NCI-H2171 treated with DMSO at 0.1 percent for 48 hours (cell line): ENCODE measurements around the gene GAB2.
A peak's percentile ranks its signal among the peaks of the same experiment; 100 is the strongest.
"Not testable (repeated sequence)": the region's sequence is repeated elsewhere in the genome, so short reads cannot be mapped to it uniquely, and the experiment has no call there.

Experiments
- DNase-seq: peaks from one replicate; lab custom pipeline; 2025; lab: John Stamatoyannopoulos, UW

Gene GAB2

DNA sequence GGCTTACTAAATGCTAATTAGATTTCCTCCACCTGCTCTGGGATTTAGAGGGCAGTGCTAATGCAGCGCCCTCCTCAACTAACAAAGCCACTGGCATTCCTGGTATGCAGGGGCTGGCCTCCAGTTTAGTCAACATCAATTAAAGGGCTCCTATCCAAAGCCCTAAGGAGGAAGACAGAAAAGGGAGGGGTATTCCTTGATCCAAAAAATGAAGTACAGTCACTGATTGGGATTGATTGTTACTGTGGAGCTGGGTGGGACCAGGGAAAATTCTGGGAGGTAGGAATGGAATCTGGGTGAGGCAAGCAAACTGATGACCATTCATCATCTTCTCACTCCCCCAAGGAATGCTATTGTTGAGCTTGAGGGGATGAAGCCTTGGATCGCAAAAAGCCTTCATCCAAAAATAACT is 52.2 kb downstream of the GAB2 start:
- no peak for DNase-seq

GRCh38 chr11:78364128-78364751 is 53.4 kb downstream of the GAB2 start:
- no peak for DNase-seq

- no peak for DNase-seq
Measured at GRCh38 chr11:78363024-78363619, 54.5 kb downstream of the GAB2 start.

- no peak for DNase-seq
Measured at GRCh38 chr11:78361228-78361627, 56.4 kb downstream of the GAB2 start.

- peak; percentile 10 for DNase-seq
Measured at GRCh38 chr11:78359921-78360320, 57.7 kb downstream of the GAB2 start.

DNA sequence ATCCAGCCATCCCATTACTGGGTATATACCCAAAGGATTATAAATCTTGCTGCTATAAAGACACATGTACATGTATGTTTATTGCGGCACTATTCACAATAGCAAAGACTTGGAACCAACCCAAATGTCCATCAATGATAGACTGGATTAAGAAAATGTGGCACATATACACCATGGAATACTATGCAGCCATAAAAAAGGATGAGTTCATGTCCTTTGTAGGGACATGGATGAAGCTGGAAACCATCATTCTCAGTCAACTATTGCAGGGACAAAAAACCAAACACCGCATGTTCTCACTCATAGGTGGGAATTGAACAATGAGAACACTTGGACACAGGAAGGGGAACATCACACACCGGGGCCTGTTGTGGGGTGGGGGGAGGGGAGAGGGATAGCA is 59.7 kb downstream of the GAB2 start:
- DNase-seq: not testable (repeated sequence)

DNA sequence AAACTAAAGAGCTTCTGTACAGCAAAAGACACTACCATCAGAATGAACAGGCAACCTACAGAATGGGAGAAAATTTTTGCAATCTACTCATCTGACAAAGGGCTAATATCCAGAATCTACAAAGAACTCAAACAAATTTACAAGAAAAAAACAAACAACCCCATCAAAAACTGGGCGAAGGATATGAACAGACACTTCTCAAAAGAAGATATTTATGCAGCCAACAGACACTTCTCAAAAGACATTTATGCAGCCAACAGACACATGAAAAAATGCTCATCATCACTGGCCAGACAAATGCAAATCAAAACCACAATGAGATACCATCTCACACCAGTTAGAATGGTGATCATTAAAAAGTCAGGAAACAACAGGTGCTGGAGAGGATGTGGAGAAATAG is 60.2 kb downstream of the GAB2 start:
- DNase-seq: not testable (repeated sequence)

- DNase-seq: not testable (repeated sequence)
Measured at GRCh38 chr11:78355742-78356141, 61.9 kb downstream of the GAB2 start.

DNA sequence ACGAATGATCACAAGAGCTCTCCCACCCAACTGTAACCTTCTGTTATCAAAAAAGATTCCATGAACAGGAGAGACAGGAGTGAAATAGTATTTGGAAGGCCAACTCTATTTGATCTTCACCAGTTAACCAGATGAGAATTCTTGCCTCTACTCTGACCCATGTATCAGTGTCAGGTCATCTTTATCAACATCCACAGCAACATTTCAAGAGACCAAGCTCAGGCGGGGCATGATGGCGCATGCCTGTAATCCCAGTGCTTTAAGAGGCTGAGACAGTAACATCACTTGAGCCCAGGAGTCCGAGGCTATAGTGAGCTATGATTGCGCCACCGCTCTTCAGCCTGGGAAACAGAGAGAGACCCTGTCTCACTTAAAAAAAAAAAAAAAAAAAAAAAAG is 62.3 kb downstream of the GAB2 start:
- no peak for DNase-seq

- peak; percentile 36 for DNase-seq
Measured at GRCh38 chr11:78354408-78355308, 63.0 kb downstream of the GAB2 start.

DNA sequence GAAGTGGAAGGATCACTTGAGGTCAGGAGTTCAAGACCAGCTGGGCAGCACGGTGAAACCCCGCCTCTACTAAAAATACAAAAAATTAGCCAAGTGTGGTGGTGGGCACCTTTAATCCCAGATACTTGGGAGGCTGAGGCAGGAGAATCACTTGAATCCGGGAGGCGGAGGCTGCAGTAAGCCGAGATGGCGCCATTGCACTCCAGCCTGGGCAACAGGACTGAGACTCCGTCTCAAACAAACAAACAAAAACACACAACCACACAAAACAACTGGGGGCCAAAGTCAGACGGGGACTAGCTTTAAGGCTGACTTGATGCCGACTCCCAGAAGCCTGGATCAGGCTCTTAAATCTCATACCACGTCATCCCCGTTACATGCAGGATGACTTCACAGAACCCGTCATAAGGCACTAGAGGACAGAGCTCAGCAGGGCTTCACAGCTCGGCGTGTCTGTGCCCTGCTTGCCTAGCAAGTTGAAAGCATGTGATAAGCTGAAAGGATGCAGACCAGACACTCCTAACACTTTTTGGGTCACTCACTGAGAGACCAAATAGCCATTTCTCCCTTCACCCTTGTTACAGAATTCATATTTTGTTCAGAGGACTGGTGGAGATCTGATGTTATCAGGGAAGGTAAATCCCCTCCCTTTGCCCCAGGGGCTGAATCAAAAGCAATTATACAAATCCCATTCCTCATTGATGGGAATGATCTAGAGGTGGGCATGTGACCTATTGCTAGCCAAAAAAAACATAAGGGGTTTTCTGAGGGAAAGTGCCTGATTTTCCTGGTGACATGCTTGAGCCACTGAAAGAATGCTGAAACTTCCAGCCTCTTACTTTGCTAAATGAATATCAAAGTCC is 65.4 kb downstream of the GAB2 start:
- DNase-seq: no peak

- no peak for DNase-seq
Measured at GRCh38 chr11:78351193-78351592, 66.4 kb downstream of the GAB2 start.

DNA sequence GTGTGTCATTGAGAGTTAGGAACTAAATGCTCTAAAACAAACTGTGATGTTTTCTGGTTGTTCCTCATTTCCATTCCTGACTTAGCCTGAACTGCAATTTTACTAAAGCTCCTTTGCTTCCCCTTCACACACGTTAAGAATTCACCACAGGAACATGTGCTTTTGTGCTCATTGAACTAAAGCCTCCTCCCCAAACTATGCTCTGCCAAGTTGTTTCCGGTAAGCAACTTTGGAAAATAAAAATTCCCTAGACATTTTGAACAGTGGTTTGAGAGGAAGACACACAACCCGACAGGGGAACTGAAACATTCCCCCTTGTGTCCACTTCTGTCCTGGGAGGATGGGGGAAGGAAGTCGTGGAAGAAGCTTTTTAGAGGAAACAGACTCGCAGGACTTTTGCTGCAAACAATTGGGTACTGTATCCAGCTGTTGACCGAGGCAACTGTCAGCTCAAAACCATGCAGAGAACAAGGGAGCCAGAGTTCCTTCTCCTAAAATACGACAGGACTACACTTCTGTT is 66.9 kb downstream of the GAB2 start:
- no peak for DNase-seq

DNA sequence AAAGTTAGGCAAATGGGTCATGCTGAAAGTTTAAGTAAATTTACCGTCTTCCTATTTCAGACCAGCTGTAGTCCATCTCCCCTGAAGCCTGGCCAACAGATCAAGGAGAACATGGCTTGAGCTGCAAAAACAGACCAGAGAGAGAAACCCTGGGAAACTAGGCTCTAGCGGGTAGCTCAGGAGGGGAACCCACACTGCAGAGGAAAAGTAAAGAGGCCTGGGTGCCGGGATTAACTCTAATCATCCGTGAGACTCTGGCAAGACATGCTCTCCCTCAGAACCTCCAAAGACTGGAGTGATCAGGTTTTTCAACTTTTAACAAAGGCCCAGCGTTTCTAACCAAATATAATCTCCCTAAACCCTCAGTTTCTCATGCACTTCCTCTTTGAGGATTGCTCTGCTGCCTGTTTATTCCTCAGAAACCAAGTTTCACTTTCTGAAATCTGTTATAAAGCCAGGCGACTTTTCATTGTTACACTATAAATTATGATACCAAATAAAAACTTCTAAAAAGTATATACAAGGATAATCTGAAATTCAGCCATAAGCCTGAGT is 67.5 kb downstream of the GAB2 start:
- no peak for DNase-seq

GRCh38 chr11:78349624-78350023 is 68.0 kb downstream of the GAB2 start:
- DNase-seq: no peak

DNA sequence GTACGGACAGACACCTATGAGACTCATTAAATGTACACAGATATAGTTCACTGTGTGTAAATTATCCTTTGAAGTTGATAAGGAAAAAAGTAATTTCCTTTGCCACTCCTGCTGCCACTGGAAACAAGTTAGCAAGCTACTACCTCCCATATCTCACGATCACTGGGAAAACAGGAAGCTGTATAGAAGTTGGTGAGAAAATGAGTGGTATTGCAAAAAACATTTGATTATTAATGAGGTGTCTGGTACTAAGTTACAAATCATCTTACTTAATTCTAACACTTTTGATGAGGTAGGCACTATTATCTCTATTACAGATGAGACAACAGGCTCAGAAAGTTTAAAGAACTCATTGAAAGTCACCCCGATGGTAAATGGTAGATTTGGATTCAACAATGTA is 68.5 kb downstream of the GAB2 start:
- no peak for DNase-seq

DNA sequence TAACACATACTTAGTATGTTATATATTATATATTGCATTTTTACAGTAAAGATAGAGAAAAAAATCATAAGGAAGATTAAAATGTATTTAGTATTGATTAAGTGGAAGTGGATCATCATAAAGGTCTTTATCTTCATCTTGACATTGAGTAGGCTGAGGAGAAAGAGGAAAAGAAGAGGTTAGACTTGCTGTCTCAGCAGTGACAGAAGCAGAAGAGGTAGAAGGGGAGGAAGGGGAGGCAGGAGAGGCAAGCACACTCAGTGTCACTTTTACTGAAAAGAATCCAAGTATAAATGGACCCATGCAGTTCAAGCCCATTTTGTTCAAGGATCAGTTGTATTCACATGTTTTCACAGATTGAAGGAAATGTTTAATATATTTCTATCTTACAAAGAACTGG is 69.7 kb downstream of the GAB2 start:
- no peak for DNase-seq

GRCh38 chr11:78346799-78347198 is 70.8 kb downstream of the GAB2 start:
- no peak for DNase-seq

GRCh38 chr11:78345450-78345849 is 72.2 kb downstream of the GAB2 start:
- DNase-seq: no peak

- no peak for DNase-seq
Measured at GRCh38 chr11:78344676-78345075, 72.9 kb downstream of the GAB2 start.

- no peak for DNase-seq
Measured at GRCh38 chr11:78344094-78344493, 73.5 kb downstream of the GAB2 start.

- no peak for DNase-seq
Measured at GRCh38 chr11:78343303-78343702, 74.3 kb downstream of the GAB2 start.
